Lower leg skin (tissue), 3 donors: ENCODE results near the gene ZNF862.

Experiments used
- POLR2A ChIP-seq, 2 donors: fragments of 450-650 bp; IDR thresholded peaks; one replicate each; pipeline ENCODE4 v1.6.1; 2016 to 2017; ENCODE audit warnings: antibody characterized with exemption in 2 of 2, mild to moderate bottlenecking in 1 of 2, moderate library complexity in 1 of 2
- TF ChIP-seq, protein P1 (sequence below), 3 donors: fragments of 450-650 bp; IDR thresholded peaks; one replicate each; pipeline ENCODE4 v1.5.1; 2016; ENCODE audit warnings: antibody characterized with exemption in 3 of 3, mild to moderate bottlenecking in 3 of 3, moderate library complexity in 2 of 3

DNA sequence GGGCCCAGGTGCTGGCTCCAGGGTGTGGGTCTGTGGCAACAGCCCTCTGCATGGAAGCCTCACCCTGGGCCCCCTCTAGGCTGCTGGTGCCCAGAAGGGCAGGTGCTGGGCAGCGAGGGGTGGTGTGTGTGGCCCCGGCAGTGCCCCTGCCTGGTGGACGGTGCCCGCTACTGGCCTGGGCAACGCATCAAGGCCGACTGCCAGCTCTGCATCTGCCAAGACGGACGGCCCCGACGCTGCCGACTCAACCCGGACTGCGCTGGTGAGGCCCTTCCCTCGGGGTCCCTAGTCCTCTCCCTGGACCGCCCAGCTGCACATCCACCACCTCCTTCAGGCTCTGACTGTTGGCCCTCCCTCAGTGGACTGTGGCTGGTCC lies 46.0 kb upstream of the ZNF862 start:
- TF ChIP-seq, protein P1, sequence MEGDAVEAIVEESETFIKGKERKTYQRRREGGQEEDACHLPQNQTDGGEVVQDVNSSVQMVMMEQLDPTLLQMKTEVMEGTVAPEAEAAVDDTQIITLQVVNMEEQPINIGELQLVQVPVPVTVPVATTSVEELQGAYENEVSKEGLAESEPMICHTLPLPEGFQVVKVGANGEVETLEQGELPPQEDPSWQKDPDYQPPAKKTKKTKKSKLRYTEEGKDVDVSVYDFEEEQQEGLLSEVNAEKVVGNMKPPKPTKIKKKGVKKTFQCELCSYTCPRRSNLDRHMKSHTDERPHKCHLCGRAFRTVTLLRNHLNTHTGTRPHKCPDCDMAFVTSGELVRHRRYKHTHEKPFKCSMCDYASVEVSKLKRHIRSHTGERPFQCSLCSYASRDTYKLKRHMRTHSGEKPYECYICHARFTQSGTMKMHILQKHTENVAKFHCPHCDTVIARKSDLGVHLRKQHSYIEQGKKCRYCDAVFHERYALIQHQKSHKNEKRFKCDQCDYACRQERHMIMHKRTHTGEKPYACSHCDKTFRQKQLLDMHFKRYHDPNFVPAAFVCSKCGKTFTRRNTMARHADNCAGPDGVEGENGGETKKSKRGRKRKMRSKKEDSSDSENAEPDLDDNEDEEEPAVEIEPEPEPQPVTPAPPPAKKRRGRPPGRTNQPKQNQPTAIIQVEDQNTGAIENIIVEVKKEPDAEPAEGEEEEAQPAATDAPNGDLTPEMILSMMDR (IDR thresholded peaks at IDR 0.05) = no peak
- TF ChIP-seq POLR2A (IDR thresholded peaks at IDR 0.05) = no peak
